Dedifferentiated amniotic fluid mesenchymal stem cell (primary cell): ENCODE data around the gene UGT2B10.

Source experiments
- DNase-seq: peaks from one replicate; pipeline ENCODE4 v3.0.0-alpha.2; 2016; ENCODE audit errors: extremely low spot score

The UGT2B10 gene

DNA sequence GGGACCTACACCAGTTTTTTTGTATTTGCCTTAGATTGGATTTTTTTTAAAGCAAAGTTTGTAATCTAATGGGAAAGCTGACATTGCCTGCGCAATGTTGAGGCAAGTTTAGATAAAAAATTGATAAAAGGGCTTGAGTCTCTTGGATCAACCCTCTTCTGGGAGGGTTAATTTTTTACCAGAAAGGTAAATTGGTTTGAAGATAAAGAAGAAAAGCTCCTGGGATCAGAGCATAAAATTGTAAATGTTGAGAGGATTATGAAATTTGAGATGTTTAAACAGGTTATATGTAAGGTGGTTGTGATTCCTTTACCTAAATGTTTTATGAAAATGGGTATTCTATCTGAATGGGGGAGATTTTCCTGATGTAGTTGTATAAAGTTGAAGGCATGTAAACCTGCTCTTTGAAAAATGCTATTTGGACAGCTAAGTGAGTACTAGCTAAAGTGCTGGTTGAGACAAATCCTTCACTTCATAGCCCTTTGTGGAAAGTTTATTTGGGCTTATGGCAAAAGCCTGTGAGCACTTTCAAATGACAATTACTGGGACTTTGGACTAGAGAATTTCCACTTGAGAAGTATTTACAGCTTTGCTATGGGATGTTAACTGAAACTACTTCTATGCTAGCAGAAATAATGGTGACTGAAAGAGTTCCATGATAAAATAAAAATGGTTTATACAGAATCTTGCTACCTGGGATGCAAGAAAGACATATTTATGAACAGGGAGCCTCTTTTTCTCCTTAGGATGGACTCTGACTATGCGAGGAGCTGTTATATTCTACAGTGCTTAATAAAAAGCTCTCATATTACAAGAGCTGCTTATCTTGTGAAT lies 56.2 kb downstream of the UGT2B10 start:
- no peak for DNase-seq

DNA sequence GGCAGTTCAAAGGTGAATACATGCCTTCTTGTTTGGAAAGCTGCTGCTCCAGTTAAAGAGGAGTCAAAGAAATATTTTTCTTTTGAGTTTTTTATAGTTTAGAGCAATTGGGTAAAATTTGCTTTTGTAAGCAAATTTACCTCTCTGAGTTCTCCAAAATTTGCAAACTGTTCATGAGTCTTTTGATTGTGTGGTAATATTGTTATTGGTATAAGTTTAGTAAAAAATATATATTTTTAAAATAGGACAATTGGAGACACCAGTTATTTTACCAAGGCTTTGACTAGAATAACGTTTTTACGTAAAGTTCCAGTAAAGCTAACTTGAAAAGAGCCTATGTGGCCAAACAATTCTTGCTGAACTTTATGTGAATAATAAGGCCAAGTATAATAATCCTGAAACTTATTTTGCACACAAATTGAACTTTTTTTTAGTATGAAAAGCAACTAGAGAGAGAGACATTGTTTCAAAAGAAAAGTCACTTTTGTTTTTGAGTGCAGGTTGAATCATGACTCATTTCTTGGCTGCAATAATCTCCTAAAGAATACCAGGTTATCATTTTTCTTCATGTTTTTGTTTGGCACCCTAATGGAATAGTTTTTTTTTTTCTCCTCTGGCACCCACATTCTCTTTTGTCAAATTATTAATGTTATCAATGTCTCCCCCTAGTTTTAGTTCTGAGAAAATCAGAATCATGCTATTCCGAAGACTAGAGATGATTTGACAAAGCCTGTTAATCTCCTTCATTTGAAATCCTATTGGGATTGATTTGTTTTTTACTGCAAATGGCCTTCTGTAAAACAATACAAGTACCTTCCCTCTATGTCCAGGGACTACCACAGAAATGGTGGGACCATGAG lies 57.1 kb downstream of the UGT2B10 start:
- no peak for DNase-seq

DNA sequence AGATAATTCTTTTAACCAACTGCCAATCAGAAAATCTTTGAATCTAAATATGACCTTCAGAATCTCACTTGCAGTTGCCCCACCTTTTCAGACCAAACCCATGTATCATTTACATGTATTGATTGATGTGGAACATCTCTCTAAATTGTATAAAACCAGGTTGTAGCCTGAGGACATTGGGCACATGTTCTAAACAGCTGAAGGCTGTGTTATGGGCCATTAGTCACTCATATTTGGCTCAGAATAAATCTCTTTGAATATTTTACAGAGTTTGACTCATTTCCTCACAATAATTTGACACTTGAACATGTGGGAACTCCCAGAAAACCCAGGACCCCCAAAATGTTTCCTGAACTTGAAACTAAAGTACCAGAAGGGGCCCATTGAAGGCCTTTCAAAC lies 58.7 kb downstream of the UGT2B10 start:
- DNase-seq, result no peak

DNA sequence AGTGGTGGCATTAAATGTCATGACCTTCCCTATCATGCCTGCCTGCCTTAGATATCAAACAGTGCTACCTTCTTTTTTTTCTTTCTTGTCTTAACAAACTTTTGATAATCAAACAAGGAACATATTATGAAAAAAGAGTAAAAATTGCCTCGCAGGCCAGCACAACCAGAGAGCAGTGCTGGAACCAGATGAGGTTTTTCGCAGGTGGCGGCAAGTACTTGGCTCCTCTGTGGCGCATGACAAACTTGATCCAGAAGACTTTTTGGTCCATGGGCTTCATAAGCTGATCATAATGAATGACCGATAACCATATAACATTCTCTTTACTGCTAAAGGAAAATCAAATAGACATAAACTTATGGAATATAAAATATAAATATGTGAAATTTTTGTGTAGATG lies 61.8 kb downstream of the UGT2B10 start:
- DNase-seq, result no peak

DNA sequence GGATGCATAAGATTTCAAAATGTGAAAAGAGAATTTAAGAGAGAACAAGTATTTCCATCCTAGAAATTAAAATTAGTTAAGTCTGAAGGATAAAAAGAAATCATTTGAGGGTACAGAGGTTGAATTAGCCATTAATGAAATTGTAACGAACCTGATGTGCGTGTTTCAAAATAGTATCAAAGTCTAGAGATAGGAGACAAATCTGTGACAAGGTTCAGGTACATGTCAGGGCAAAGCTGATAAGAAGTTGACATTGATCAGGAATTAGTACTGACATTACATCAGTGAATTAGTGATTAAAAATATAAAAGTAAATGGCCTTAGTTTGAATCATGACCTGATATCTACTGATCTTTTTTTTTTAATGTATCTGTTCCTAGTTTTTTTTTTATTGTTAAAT lies 62.3 kb downstream of the UGT2B10 start:
- DNase-seq, result no peak
